Mesenchymal stem cell (in vitro differentiated cells and primary cell): ENCODE results near the gene GET4.
"Not testable (repeated sequence)": the region's sequence is repeated elsewhere in the genome, so short reads cannot be mapped to it uniquely, and the experiment has no call there.

ENCODE experiments used
- DNase-seq: peaks from one replicate; pipeline ENCODE4 v3.0.0-alpha.2; 2013
- H2AFZ ChIP-seq: one replicate; pipeline ENCODE4 v1.6.1; 2013; ENCODE audit warnings: low read depth, mild to moderate bottlenecking, control low read depth, inconsistent platforms, low read length, moderate library complexity
- H2AK5ac ChIP-seq: 2 replicates; pipeline ENCODE4 v1.6.1; 2013; ENCODE audit warnings: low read length, moderate library complexity, mild to moderate bottlenecking, inconsistent platforms; ENCODE audit not compliant: severe bottlenecking
- H2BK120ac ChIP-seq: one replicate; pipeline ENCODE4 v1.6.1; 2013; ENCODE audit warnings: low read depth, mild to moderate bottlenecking, inconsistent platforms, low read length, moderate library complexity
- H2BK12ac ChIP-seq, 2 experiments: one replicate each; pipeline ENCODE4 v1.6.1; 2013; ENCODE audit warnings: inconsistent platforms in 2 of 2, low read length in 2 of 2, mild to moderate bottlenecking in 2 of 2, moderate library complexity in 2 of 2, control low read depth in 1 of 2
- H2BK15ac ChIP-seq: one replicate; pipeline ENCODE4 v1.6.1; 2013; ENCODE audit warnings: mild to moderate bottlenecking, low read depth, inconsistent platforms; ENCODE audit not compliant: poor library complexity, severe bottlenecking
- H2BK5ac ChIP-seq: 2 replicates; pipeline ENCODE4 v1.6.1; 2013; ENCODE audit warnings: low read depth, mild to moderate bottlenecking, low read length, control low read depth, inconsistent platforms; ENCODE audit not compliant: poor library complexity, severe bottlenecking
- H3K14ac ChIP-seq, 2 experiments: one replicate each; pipeline ENCODE4 v1.6.1; 2013; ENCODE audit warnings: inconsistent platforms in 2 of 2, low read length in 2 of 2, control low read depth in 1 of 2, mild to moderate bottlenecking in 1 of 2, moderate library complexity in 1 of 2
- H3K18ac ChIP-seq, 2 experiments: one replicate each; pipeline ENCODE4 v1.6.1; 2013; ENCODE audit warnings: inconsistent platforms in 2 of 2, low read length in 2 of 2, control low read depth in 1 of 2, low read depth in 1 of 2, mild to moderate bottlenecking in 1 of 2
- H3K23ac ChIP-seq, 2 experiments: one replicate each; pipeline ENCODE4 v1.6.1; 2013; ENCODE audit warnings: inconsistent platforms in 2 of 2, low read length in 2 of 2, mild to moderate bottlenecking in 2 of 2, moderate library complexity in 2 of 2, control low read depth in 1 of 2
- H3K27ac ChIP-seq: 2 replicates; pipeline ENCODE4 v1.5.1; 2013; ENCODE audit warnings: mild to moderate bottlenecking, moderate library complexity, low read length, control low read depth, inconsistent platforms; ENCODE audit not compliant: poor library complexity, severe bottlenecking
- H3K27me3 ChIP-seq, 2 experiments: 2 replicates each; pipeline versions ENCODE4 v1.6.1 to v1.7.0; 2013; ENCODE audit warnings: low read length in 2 of 2, mild to moderate bottlenecking in 2 of 2, moderate library complexity in 2 of 2, control low read depth in 1 of 2, inconsistent platforms in 1 of 2; ENCODE audit not compliant: control insufficient read depth in 1 of 2, insufficient read depth in 1 of 2
- H3K36me3 ChIP-seq, 2 experiments: 2 replicates each; pipeline versions ENCODE4 v1.6.1 to v1.7.0; 2013; ENCODE audit warnings: low read length in 2 of 2, control low read depth in 1 of 2, inconsistent platforms in 1 of 2, low read depth in 1 of 2, mild to moderate bottlenecking in 1 of 2; ENCODE audit not compliant: insufficient read depth in 2 of 2, control insufficient read depth in 1 of 2
- H3K4ac ChIP-seq, 2 experiments: one replicate each; pipeline ENCODE4 v1.6.1; 2013; ENCODE audit warnings: inconsistent platforms in 2 of 2, low read length in 2 of 2, mild to moderate bottlenecking in 2 of 2, moderate library complexity in 2 of 2, control low read depth in 1 of 2, low read depth in 1 of 2
- H3K4me1 ChIP-seq: 2 replicates; pipeline ENCODE4 v1.6.1; 2013; ENCODE audit warnings: low read depth, low read length, control low read depth; ENCODE audit not compliant: control insufficient read depth, insufficient read depth
- H3K4me2 ChIP-seq: 2 replicates; pipeline ENCODE4 v1.6.1; 2013; ENCODE audit warnings: low read length, mild to moderate bottlenecking, inconsistent platforms; ENCODE audit not compliant: poor library complexity, severe bottlenecking
- H3K4me3 ChIP-seq, 2 experiments: 2 replicates each; pipeline versions ENCODE4 v1.5.1 to v1.7.0; 2013; ENCODE audit warnings: low read length in 2 of 2, mild to moderate bottlenecking in 2 of 2, control low read depth in 1 of 2, low read depth in 1 of 2; ENCODE audit not compliant: insufficient read depth in 1 of 2
- H3K79me1 ChIP-seq: replicated peaks from 2 replicates; pipeline ENCODE4 v1.6.1; 2013; ENCODE audit warnings: mild to moderate bottlenecking, control low read depth, low read length, inconsistent platforms; ENCODE audit not compliant: poor library complexity, severe bottlenecking
- H3K9ac ChIP-seq: 2 replicates; pipeline ENCODE4 v1.7.0; 2013; ENCODE audit warnings: mild to moderate bottlenecking, low read length, moderate library complexity
- H3K9me3 ChIP-seq: 2 replicates; pipeline ENCODE4 v1.7.0; 2013; ENCODE audit warnings: mild to moderate bottlenecking, low read length; ENCODE audit not compliant: control insufficient read depth
- H4K8ac ChIP-seq: one replicate; pipeline ENCODE4 v1.6.1; 2013; ENCODE audit warnings: inconsistent platforms, mild to moderate bottlenecking, low read length, moderate library complexity
- H4K91ac ChIP-seq: one replicate; pipeline ENCODE4 v1.6.1; 2013; ENCODE audit warnings: mild to moderate bottlenecking, low read length, inconsistent platforms
- WGBS: methylation state at CpG from one replicate; pipeline ENCODE4 v1.1.7; 2013; ENCODE audit warnings: mixed read lengths; 5-methylcytosine and 5-hydroxymethylcytosine counted together

GET4 gene

DNA sequence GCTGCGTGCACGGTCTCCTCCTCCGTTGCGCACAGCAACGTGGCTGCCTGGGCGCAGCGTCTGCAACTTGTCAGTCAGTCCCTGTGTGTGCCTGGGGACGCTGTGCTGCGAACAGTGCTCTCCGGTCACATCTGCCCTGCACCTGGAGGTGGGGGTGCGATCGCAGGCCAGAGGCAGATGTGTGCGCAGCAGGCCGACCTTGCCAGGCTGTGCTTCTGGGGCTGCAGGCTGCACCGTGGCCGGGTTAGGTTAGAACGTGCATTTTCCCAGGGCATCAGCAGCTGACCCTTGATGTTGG is 8.2 kb upstream of the GET4 start:
- H3K27ac ChIP-seq: no peak overlapping the region
- H2BK12ac ChIP-seq: no peak overlapping the region
- H3K9me3 ChIP-seq: no peaks in the 10 kb centered on the region
- H3K4ac ChIP-seq: peak overlapping the region in 1 of 2 experiments; percentile 2
- no peak overlapping the region for H2AK5ac ChIP-seq
- no peak overlapping the region for H3K4me3 ChIP-seq
- H4K91ac ChIP-seq: peak overlapping the region; percentile 5
- H2AFZ ChIP-seq: no peak overlapping the region
- no peak overlapping the region for H3K4me2 ChIP-seq
- no peak overlapping the region for H2BK15ac ChIP-seq
- H3K23ac ChIP-seq: no peak overlapping the region
- no peak overlapping the region for H3K18ac ChIP-seq
- 96% methylated on average over 17 of the region's 17 CpGs for WGBS
- no peaks in the 10 kb centered on the region for H3K27me3 ChIP-seq
- H3K9ac ChIP-seq: peak overlapping the region; percentile 83
- H3K4me1 ChIP-seq: peaks cover 14% of the 10 kb centered on the region
- DNase-seq: no peak
- peaks cover 69 to 85% of the 10 kb centered on the region in 2 experiments for H3K36me3 ChIP-seq
- no peak overlapping the region for H2BK120ac ChIP-seq
- H3K79me1 ChIP-seq: peaks cover 30% of the 10 kb centered on the region
- no peak overlapping the region for H4K8ac ChIP-seq
- no peak overlapping the region for H3K14ac ChIP-seq
- no peak overlapping the region for H2BK5ac ChIP-seq

DNA sequence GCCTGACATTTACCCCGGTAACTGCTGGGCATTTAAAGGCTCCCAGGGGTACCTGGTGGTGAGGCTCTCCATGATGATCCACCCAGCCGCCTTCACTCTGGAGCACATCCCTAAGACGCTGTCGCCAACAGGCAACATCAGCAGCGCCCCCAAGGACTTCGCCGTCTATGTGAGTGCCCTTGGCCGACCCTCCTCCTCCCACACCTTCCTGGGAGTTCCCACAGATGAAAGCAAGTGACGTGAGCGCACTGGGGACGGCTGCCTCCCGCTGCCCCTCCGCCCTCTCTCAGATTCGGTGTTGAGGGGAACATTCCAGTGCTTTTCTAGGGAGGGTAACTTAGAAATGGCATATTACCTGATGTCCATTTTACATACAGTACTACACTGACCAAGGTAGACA is 7.0 kb upstream of the GET4 start:
- H3K27ac ChIP-seq: no peak overlapping the region
- no peaks in the 10 kb centered on the region for H3K27me3 ChIP-seq
- no peak overlapping the region for H2BK120ac ChIP-seq
- no peak overlapping the region for H4K8ac ChIP-seq
- no peak overlapping the region for H2AK5ac ChIP-seq
- H3K36me3 ChIP-seq: peaks cover 66 to 85% of the 10 kb centered on the region in 2 experiments
- H3K18ac ChIP-seq: no peak overlapping the region
- H2BK5ac ChIP-seq: no peak overlapping the region
- H3K4me1 ChIP-seq: peaks cover 14% of the 10 kb centered on the region
- no peak overlapping the region for H2BK15ac ChIP-seq
- WGBS: 97% methylated on average over 14 of the region's 14 CpGs
- no peak overlapping the region for H3K14ac ChIP-seq
- no peak overlapping the region for H3K4me3 ChIP-seq
- no peak overlapping the region for H2AFZ ChIP-seq
- H4K91ac ChIP-seq: no peak overlapping the region
- H3K4me2 ChIP-seq: no peak overlapping the region
- DNase-seq: no peak
- H3K23ac ChIP-seq: no peak overlapping the region
- no peak overlapping the region for H3K4ac ChIP-seq
- H3K9ac ChIP-seq: no peak overlapping the region
- H2BK12ac ChIP-seq: no peak overlapping the region
- peaks cover 34% of the 10 kb centered on the region for H3K79me1 ChIP-seq
- no peaks in the 10 kb centered on the region for H3K9me3 ChIP-seq

DNA sequence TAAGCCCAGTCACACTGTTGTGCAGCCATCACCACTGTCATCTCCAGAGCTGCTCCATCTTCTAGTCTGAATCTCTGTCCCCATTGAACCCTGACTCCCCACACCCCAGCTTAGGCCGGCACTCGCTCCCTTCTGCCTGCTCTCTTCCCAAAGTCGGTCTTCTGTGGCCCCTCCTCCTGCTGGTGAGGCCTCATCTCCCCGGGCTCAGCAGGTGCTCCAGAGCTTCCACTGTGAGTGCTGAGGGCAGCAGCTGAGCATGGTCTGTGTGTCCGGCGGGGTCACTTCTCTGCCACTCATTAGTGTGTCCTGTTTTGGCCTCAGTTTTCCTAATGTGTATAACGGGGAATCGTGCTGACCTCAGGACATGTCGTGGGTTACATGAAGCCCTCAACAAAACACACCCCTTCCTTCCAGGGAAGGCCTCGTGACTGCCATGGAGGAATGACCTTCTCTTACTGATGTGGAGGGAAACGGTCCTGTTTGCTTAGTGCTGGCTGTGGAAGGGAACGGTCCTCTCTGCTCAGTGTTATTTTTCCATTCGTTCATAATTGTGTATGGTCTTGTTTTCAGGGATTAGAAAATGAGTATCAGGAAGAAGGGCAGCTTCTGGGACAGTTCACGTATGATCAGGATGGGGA is 4.3 kb upstream of the GET4 start:
- Histone ChIP-seq H3K18ac (no peak overlapping the region), H3K36me3 (peaks cover 49 to 75% of the 10 kb centered on the region in 2 experiments), H3K4me3 (no peak overlapping the region), H3K23ac (peak overlapping the region in 1 of 2 experiments; percentile 32), H2BK5ac (no peak overlapping the region), H3K4ac (no peak overlapping the region), H3K4me1 (peaks cover 16% of the 10 kb centered on the region), H2BK15ac (no peak overlapping the region), H2BK120ac (no peak overlapping the region), H2BK12ac (peak overlapping the region in 1 of 2 experiments; percentile 67), H3K9ac (no peak overlapping the region), H3K4me2 (no peak overlapping the region), H3K79me1 (peaks cover 29% of the 10 kb centered on the region), H3K14ac (no peak overlapping the region), H4K8ac (no peak overlapping the region), H3K27me3 (no peaks in the 10 kb centered on the region), H2AFZ (no peak overlapping the region), H3K9me3 (no peaks in the 10 kb centered on the region), H3K27ac (no peak overlapping the region), H4K91ac (no peak overlapping the region), H2AK5ac (no peak overlapping the region)
- no peak for DNase-seq
- 93% methylated on average over 14 of the region's 14 CpGs for WGBS

DNA sequence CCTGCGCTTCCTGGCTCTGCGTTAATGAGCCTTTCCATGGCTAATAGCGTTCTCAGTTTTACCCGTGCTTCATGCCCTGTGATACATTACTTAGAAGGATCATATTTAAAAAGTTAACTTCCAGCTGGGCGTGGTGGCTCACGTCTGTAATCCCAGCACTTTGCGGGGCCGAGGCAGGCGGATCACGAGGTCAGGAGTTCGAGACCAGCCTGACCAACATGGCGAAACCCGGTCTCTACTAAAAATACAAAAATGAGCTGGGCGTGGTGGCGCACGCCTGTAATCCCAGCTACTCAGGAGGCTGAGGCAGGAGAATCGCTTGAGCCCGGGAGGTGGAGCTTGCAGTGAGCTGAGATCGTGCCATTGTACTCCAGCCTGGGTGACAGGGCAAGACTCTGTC is 3.7 kb upstream of the GET4 start:
- not testable (repeated sequence) for H3K23ac ChIP-seq, H3K4ac ChIP-seq, H3K27me3 ChIP-seq, H3K4me2 ChIP-seq, H2BK12ac ChIP-seq, H2AFZ ChIP-seq, H3K9me3 ChIP-seq, H3K18ac ChIP-seq, H3K14ac ChIP-seq, H2AK5ac ChIP-seq, H2BK120ac ChIP-seq, H2BK5ac ChIP-seq, DNase-seq, H3K27ac ChIP-seq, H3K4me3 ChIP-seq, H4K8ac ChIP-seq, H2BK15ac ChIP-seq, H4K91ac ChIP-seq
- peak overlapping the region; percentile 61 for H3K9ac ChIP-seq
- peaks cover 25% of the 10 kb centered on the region for H3K79me1 ChIP-seq
- peaks cover 43 to 69% of the 10 kb centered on the region in 2 experiments for H3K36me3 ChIP-seq
- 93% methylated on average over 19 of the region's 19 CpGs for WGBS
- H3K4me1 ChIP-seq: peaks cover 12% of the 10 kb centered on the region
